ENCODE results near the gene SPCS3.

- no peak for TF ChIP-seq CTCF (IDR thresholded peaks at IDR 0.05)
- TF ChIP-seq POLR2A (IDR thresholded peaks at IDR 0.05): no peak
These were observed 28.0 kb upstream of the SPCS3 start for GRCh38 chr4:176291748-176292147.
